PC-3 (cell line): ENCODE measurements around the gene MRM3. TPM values are rescaled to one million over a fixed set of nuclear protein-coding genes. Genes with fewer than 3 reads are reported as not detected.

Experiments
- ATAC-seq: fragments of 200-7000 bp; cut with Tn5 transposase; 2 replicates; pipeline ENCODE4 v1.9.1; 2020; ENCODE audit warnings: mild to moderate bottlenecking, moderate library complexity
- BruUV-seq: library from RNA; stranded (reverse); fragments of 400-500 nt; replicated peaks from 2 replicates; lab custom pipeline; 2021; lab: Mats Ljungman, UMichigan
- CTCF ChIA-PET: fragments of 300-600 bp; sonication (Branson Sonifier 250); formaldehyde crosslinking; loops from one replicate; lab custom pipeline; 2022; ENCODE audit warnings: antibody characterized with exemption; lab: Charles Lee
- POLR2A ChIA-PET: fragments of 300-600 bp; sonication (Branson Sonifier 250); formaldehyde crosslinking; loops from one replicate; lab custom pipeline; 2022; ENCODE audit warnings: antibody characterized with exemption; ENCODE audit not compliant: unreplicated experiment; lab: Charles Lee
- DNase-seq: peaks from one replicate; pipeline ENCODE4 v3.0.0-alpha.2; 2015
- H2AFZ ChIP-seq: fragments of 300-600 bp; sonication (generic); 2 replicates; pipeline ENCODE4 v1.6.0; 2016; ENCODE audit warnings: antibody characterized with exemption, low read length
- H3F3A ChIP-seq: fragments of 300-600 bp; sonication (generic); one replicate; pipeline ENCODE4 v1.6.0; 2017; ENCODE audit warnings: antibody characterized with exemption, low read length, control low read depth, mild to moderate bottlenecking; ENCODE audit not compliant: unreplicated experiment
- H3K27ac ChIP-seq: fragments of 300-600 bp; sonication (generic); 2 replicates; pipeline ENCODE4 v1.5.1; 2016; ENCODE audit warnings: mild to moderate bottlenecking, low read length
- H3K27me3 ChIP-seq: fragments of 300-600 bp; sonication (generic); 2 replicates; pipeline ENCODE4 v1.6.1; 2016; ENCODE audit warnings: low read length, mixed read lengths
- H3K36me3 ChIP-seq: fragments of 300-600 bp; sonication (generic); 2 replicates; pipeline ENCODE4 v1.6.1; 2016; ENCODE audit warnings: low read depth, mixed run types, low read length, mixed read lengths
- H3K4me1 ChIP-seq: fragments of 300-600 bp; sonication (generic); 2 replicates; pipeline ENCODE4 v1.5.1; 2016; ENCODE audit warnings: low read length; ENCODE audit not compliant: insufficient read depth
- H3K4me2 ChIP-seq: fragments of 300-600 bp; sonication (generic); 2 replicates; pipeline ENCODE4 v1.6.0; 2016; ENCODE audit warnings: low read length
- H3K4me3 ChIP-seq: fragments of 300-600 bp; sonication (generic); 2 replicates; pipeline ENCODE4 v1.5.1; 2016; ENCODE audit warnings: mild to moderate bottlenecking, low read length, mixed read lengths
- H3K79me2 ChIP-seq: fragments of 300-600 bp; sonication (generic); 2 replicates; pipeline ENCODE4 v1.6.1; 2017; ENCODE audit warnings: low read length, mixed read lengths
- H3K9ac ChIP-seq: fragments of 300-600 bp; sonication (generic); 2 replicates; pipeline ENCODE4 v1.6.0; 2016; ENCODE audit warnings: mild to moderate bottlenecking, low read length
- H3K9me2 ChIP-seq: fragments of 300-600 bp; sonication (generic); replicated peaks from 2 replicates; pipeline ENCODE4 v1.6.1; 2016; ENCODE audit warnings: mixed run types, low read length, mixed read lengths
- H3K9me3 ChIP-seq: fragments of 300-600 bp; sonication (generic); 2 replicates; pipeline ENCODE4 v1.6.1; 2016; ENCODE audit warnings: low read length, mixed read lengths
- H4K20me1 ChIP-seq: fragments of 300-600 bp; sonication (generic); 2 replicates; pipeline ENCODE4 v1.6.1; 2016; ENCODE audit warnings: low read length, mixed read lengths
- CTCF ChIP-seq: fragments of 300-600 bp; sonication (generic); conservative IDR thresholded peaks from 2 replicates; pipeline ENCODE4 v1.5.1; 2017; ENCODE audit warnings: antibody characterized with exemption, low read depth, mild to moderate bottlenecking, low read length
- EZH2 ChIP-seq: fragments of 300-600 bp; sonication (generic); IDR thresholded peaks from one replicate; pipeline ENCODE4 v1.6.1; 2017; ENCODE audit warnings: antibody characterized with exemption, mild to moderate bottlenecking, low read length; ENCODE audit not compliant: unreplicated experiment
- EZH2phosphoT487 ChIP-seq: fragments of 300-600 bp; sonication (generic); IDR thresholded peaks from 2 replicates; pipeline ENCODE4 v1.6.1; 2018; ENCODE audit warnings: mild to moderate bottlenecking, antibody characterized with exemption, low read length, borderline replicate concordance
- intact Hi-C: fragments of 100-400 bp; cut with micrococcal nuclease; formaldehyde crosslinking; loops from 2 replicates; pipeline ENCODE4 v1.9.0; 2023
- total RNA-seq: library from RNA; depleted of rRNA; stranded (reverse); fragments of >200 nt; gene quantifications from 2 replicates; pipeline ENCODE4 v1.2.3, GENCODE V29; 2014

MRM3 gene
- total RNA-seq, 1 experiment from 2014 or later, result 40.4 TPM

- no peak overlapping the region for H3K9ac ChIP-seq
- ATAC-seq (no peak), DNase-seq (no peak)
- H2AFZ ChIP-seq, result no peak overlapping the region
- POLR2A ChIA-PET, result no interaction called here
- no peak overlapping the region for H3K4me2 ChIP-seq
- H3F3A ChIP-seq, result no peaks in the 10 kb centered on the region
- H3K9me2 ChIP-seq, result no peaks in the 10 kb centered on the region
- no peaks in the 10 kb centered on the region for H3K79me2 ChIP-seq
- no peaks in the 10 kb centered on the region for H4K20me1 ChIP-seq
- intact Hi-C loops, result no loop called here
- BruUV-seq, result no TSS peak
- H3K4me3 ChIP-seq, result no peak overlapping the region
- no peaks in the 10 kb centered on the region for H3K9me3 ChIP-seq
- H3K27ac ChIP-seq, result no peak overlapping the region
- no peaks in the 10 kb centered on the region for H3K4me1 ChIP-seq
- H3K36me3 ChIP-seq, result no peaks in the 10 kb centered on the region
- TF ChIP-seq CTCF, result no peak
- TF ChIP-seq EZH2phosphoT487, result no peak
- no peak for TF ChIP-seq EZH2
- no peaks in the 10 kb centered on the region for H3K27me3 ChIP-seq
- CTCF ChIA-PET, result no interaction called here
Measured at GRCh38 chr17:799261-799660, 17.1 kb downstream of the MRM3 start.

DNA sequence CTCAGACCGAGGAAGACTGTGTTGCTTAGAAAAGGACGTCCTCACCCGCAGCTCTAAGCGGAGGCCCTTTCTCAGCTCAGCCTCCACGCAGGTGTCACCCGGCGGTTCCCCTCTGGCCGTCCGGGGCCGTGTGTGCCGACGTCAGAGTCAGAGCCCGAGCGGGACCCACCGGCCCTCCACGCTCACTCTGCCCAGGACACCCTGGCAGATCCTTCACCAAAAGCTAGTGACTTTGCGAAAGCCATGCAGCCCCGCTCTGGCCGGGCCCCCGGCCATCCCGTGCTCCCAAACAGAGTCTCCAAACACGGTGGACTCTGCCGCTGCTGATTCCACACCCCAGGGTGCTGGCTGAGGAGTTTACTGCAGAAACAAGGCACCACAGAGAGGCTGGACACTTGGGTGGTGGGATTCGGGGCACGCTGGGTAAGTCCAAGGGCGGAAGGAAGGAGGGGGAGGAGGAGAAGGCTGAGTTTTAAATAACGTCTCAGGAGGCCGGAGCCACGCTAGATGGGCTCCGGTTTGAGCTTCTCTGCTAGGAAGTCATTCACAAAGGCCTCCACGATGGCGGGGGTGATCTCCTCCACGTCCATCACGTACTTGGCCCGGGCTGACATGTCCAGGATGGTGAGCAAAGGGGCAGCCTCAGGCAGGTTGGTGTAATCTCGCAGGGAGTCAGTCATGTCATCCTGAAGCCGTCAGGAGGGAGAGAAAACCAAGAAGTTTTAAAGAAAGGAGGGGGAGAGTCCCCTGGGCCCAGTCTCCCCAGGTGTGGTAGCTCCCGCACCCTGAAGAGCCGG, 18.5 kb downstream of the MRM3 start:
- Histone ChIP-seq H3K4me2 (no peak overlapping the region), H4K20me1 (no peaks in the 10 kb centered on the region), H2AFZ (no peak overlapping the region), H3K27me3 (no peaks in the 10 kb centered on the region), H3K79me2 (no peaks in the 10 kb centered on the region), H3K9ac (no peak overlapping the region), H3K9me3 (no peaks in the 10 kb centered on the region), H3K9me2 (no peaks in the 10 kb centered on the region), H3K36me3 (no peaks in the 10 kb centered on the region), H3K4me3 (no peak overlapping the region), H3K4me1 (no peaks in the 10 kb centered on the region), H3F3A (no peaks in the 10 kb centered on the region), H3K27ac (no peak overlapping the region)
- ATAC-seq (no peak), DNase-seq (no peak)
- ChIA-PET CTCF (no interaction called here), POLR2A (no interaction called here)
- TF ChIP-seq EZH2phosphoT487 (no peak), EZH2 (no peak), CTCF (no peak)
- BruUV-seq, result no TSS peak
- intact Hi-C loops, result no loop called here

DNA sequence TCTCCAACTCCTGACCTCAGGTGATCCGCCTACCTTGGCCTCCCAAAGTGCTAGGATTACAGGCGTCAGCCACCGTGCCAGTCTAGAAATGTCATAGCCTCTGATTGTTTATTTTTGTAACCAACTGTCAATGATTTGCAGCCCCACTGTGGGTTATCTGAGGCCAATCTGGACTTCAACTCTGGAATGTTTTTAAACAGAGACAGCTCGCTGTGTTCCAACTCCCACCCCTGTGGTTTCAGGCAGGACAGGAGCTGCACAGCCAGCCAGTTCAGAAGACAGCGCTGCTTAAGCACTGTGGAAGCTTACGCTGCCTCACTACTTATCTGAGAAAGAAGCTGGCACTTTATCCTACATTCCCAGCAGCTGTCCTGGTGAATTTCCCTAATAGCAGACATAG, 19.5 kb downstream of the MRM3 start:
- H3K36me3 ChIP-seq, result no peaks in the 10 kb centered on the region
- ChIA-PET CTCF (no interaction called here), POLR2A (no interaction called here)
- no peak overlapping the region for H3K27ac ChIP-seq
- TF ChIP-seq EZH2 (no peak), EZH2phosphoT487 (no peak), CTCF (no peak)
- H3K27me3 ChIP-seq, result no peaks in the 10 kb centered on the region
- DNase-seq, result no peak
- intact Hi-C loops, result no loop called here
- no peak for ATAC-seq
- H3K4me2 ChIP-seq, result no peak overlapping the region
- H2AFZ ChIP-seq, result no peak overlapping the region
- H3K9me2 ChIP-seq, result no peaks in the 10 kb centered on the region
- no peak overlapping the region for H3K9ac ChIP-seq
- no peaks in the 10 kb centered on the region for H3K79me2 ChIP-seq
- no peak overlapping the region for H3K4me3 ChIP-seq
- H3K9me3 ChIP-seq, result no peaks in the 10 kb centered on the region
- H3K4me1 ChIP-seq, result no peaks in the 10 kb centered on the region
- H3F3A ChIP-seq, result no peaks in the 10 kb centered on the region
- H4K20me1 ChIP-seq, result no peaks in the 10 kb centered on the region
- BruUV-seq, result no TSS peak
